Heart left ventricle (tissue), 16 donors: ENCODE measurements around the gene TTYH3. TPM values are rescaled to one million over a fixed set of nuclear protein-coding genes. Genes with fewer than 3 reads are reported as not detected.
"Not testable (repeated sequence)": the region's sequence is repeated elsewhere in the genome, so short reads cannot be mapped to it uniquely, and the experiment has no call there.

Experiments used
- ATAC-seq, 4 donors: fragments of 200-7000 bp; cut with Tn5 transposase; one replicate each; pipeline ENCODE4 v1.9.1; 2020 to 2022; ENCODE audit warnings: moderate library complexity in 4 of 4, mild to moderate bottlenecking in 3 of 4, moderate number of reproducible peaks in 1 of 4
- DNase-seq, 5 donors: peaks; one replicate each; pipeline ENCODE4 v3.0.0-alpha.2; 2020
- H3K27ac ChIP-seq, 12 donors: fragments of 200-600 bp; sonication (generic) in 4 of 12; one replicate each; pipeline versions ENCODE4 v1.5.0 to v1.8.0; 2016 to 2022; ENCODE audit warnings: mild to moderate bottlenecking in 2 of 12
- H3K27me3 ChIP-seq, 9 donors: fragments of 200-600 bp; sonication (generic) in 2 of 9; one replicate each; pipeline versions ENCODE4 v1.5.1 to v1.8.0; 2016 to 2022; ENCODE audit warnings: mild to moderate bottlenecking in 3 of 9
- H3K36me3 ChIP-seq, 9 donors: fragments of 200-600 bp; sonication (generic) in 2 of 9; one replicate each; pipeline versions ENCODE4 v1.5.0 to v1.8.0; 2018 to 2022; ENCODE audit warnings: mild to moderate bottlenecking in 2 of 9
- H3K4me1 ChIP-seq, 12 donors: fragments of 200-600 bp; sonication (generic) in 4 of 12; one replicate each; pipeline versions ENCODE4 v1.5.0 to v1.8.0; 2016 to 2022; ENCODE audit warnings: mild to moderate bottlenecking in 3 of 12
- H3K4me3 ChIP-seq, 12 donors: fragments of 200-600 bp; sonication (generic) in 4 of 12; one replicate each; pipeline versions ENCODE4 v1.5.0 to v1.8.0; 2017 to 2022; ENCODE audit warnings: mild to moderate bottlenecking in 9 of 12, moderate library complexity in 4 of 12
- H3K9me3 ChIP-seq, 12 donors: fragments of 200-600 bp; sonication (generic) in 4 of 12; one replicate each; pipeline versions ENCODE4 v1.5.0 to v1.8.0; 2016 to 2022; ENCODE audit warnings: mild to moderate bottlenecking in 1 of 12
- CTCF ChIP-seq, 12 donors: fragments of 200-600 bp; sonication (generic) in 4 of 12; IDR thresholded peaks; one replicate each; pipeline versions ENCODE4 v1.5.0 to v1.8.0; 2018 to 2022; ENCODE audit warnings: antibody characterized with exemption in 12 of 12, mild to moderate bottlenecking in 5 of 12
- POLR2A ChIP-seq, 2 donors: fragments of 450-650 bp; IDR thresholded peaks; one replicate each; pipeline ENCODE4 v1.6.1; 2017; ENCODE audit warnings: antibody characterized with exemption in 2 of 2, mild to moderate bottlenecking in 2 of 2, moderate library complexity in 2 of 2
- WGBS, 4 donors: extraction: QIAGEN DNeasy Blood & Tissue Kit in 2 of 4; methylation state at CpG; one replicate each; pipeline versions ENCODE4 v1.1.5 to v1.1.7; 2013 to 2018; 5-methylcytosine and 5-hydroxymethylcytosine counted together
- intact Hi-C, 10 donors: fragments of 100-400 bp; cut with DNase I; formaldehyde crosslinking; loops; one replicate each; pipeline versions ENCODE4 v1.11.1 to v1.14.2; 2022
- polyA plus RNA-seq, 2 donors: library from polyadenylated mRNA; stranded (reverse); fragments of 200-250 nt; gene quantifications; one replicate each; pipeline ENCODE4 v1.2.3, GENCODE V29; 2013
- total RNA-seq, 9 donors: library from RNA; depleted of rRNA in 2 of 9; stranded (reverse); fragments of >200 nt in 2 of 9; fragmentation: NEBNext Ultra II Directional in 3 of 9; extraction: Animal tissue kit (Norgen Biotek cat#: 25700) in 3 of 9; gene quantifications; one replicate each; pipeline versions ENCODE4 v1.1.0 to v1.2.4, GENCODE V29; 2016 to 2023
- donor health status: ischemic (EF 13 %, LVEDD 7.1; RV severe dilation, severe dysfunction).
- donor health status: healthy with polysubstance abuse.
- donor health status: DM: no; HTN: yes; CAD: no.
- donor health status: DM: no; HTN: no; CAD: no.
- donor health status: ischemic (EF 25% LVEDD 6.9; RV normal size, moderate dysfunction).
- donor health status: ischemic (EF 25% LVEDD 5.7; RV mildly dilated, moderate dysfunction).
- donor health status: healthy.
- donor health status: DM: yes; HTN: yes; CAD: no.
- donor health status: ischemic (EF 35%, LVEDD 5.7; RV mildly dilated, moderate dysfunction).
- donor health status: nonischemic (EF 11% LVEDD 7.7; RV severe dilation, severe dysfunction).
- donor health status: DM: yes; HTN: yes; CAD: no.
- donor health status: PGD.
- donor health status: ischemic (EF 29% LVEDD 5.4; RV normal size, mild dysfunction).
- donor health status: nonischemic (EF 23%, LVEDD 6.1; RV moderate dilation, normal function).

TTYH3 gene
- total and polyA plus RNA-seq, 11 donors = 5.7 to 104 (median 12.8) TPM

- Histone ChIP-seq H3K27me3 (peaks cover 0 to 7% (median 0%) of the 10 kb centered on the region in 9 donors), H3K36me3 (no peaks in the 10 kb centered on the region), H3K9me3 (peaks cover 0 to 6% (median 0%) of the 10 kb centered on the region in 12 donors), H3K4me3 (no peak overlapping the region), H3K27ac (no peak overlapping the region), H3K4me1 (peaks cover 0 to 27% (median 9%) of the 10 kb centered on the region in 12 donors)
- WGBS, 4 donors = 61 to 77% (median 70%) methylated on average over 6 of the region's 6 CpGs
- DNase-seq (peak in 1 of 5 donors; percentile 33), ATAC-seq (no peak)
- intact Hi-C loops = loop anchor here in 3 of 10 donors (5.0 to 10.0 kb wide), 2 partner anchors 94 to 101 kb away; no protein-coding TSS in a partner anchor
- TF ChIP-seq POLR2A (IDR thresholded peaks at IDR 0.05) = no peak
- no peak for TF ChIP-seq CTCF (IDR thresholded peaks at IDR 0.05)
These were observed 36.6 kb downstream of the TTYH3 start for GRCh38 chr7:2668401-2668800.

GRCh38 chr7:2670171-2670570 lies 38.4 kb downstream of the TTYH3 start:
- ATAC-seq (no peak), DNase-seq (no peak)
- no peak overlapping the region for H3K4me3 ChIP-seq
- intact Hi-C loops = loop anchor here in 2 of 10 donors (5.0 to 10.0 kb wide), 2 partner anchors 485 to 487 kb away; no protein-coding TSS in a partner anchor
- 80 to 89% (median 85%) methylated on average over 13 of the region's 13 CpGs for WGBS, 4 donors
- H3K27me3 ChIP-seq = peaks cover 0 to 7% (median 0%) of the 10 kb centered on the region in 9 donors
- peaks cover 0 to 7% (median under 1%) of the 10 kb centered on the region in 12 donors for H3K9me3 ChIP-seq
- peaks cover 0 to 14% (median 1%) of the 10 kb centered on the region in 12 donors for H3K4me1 ChIP-seq
- H3K27ac ChIP-seq = no peak overlapping the region
- TF ChIP-seq POLR2A (IDR thresholded peaks at IDR 0.05) (no peak), CTCF (IDR thresholded peaks at IDR 0.05) (no peak)
- no peaks in the 10 kb centered on the region for H3K36me3 ChIP-seq

- Histone ChIP-seq H3K27me3 (peaks cover 0 to 7% (median 0%) of the 10 kb centered on the region in 9 donors), H3K4me1 (peaks cover 0 to 7% (median 1%) of the 10 kb centered on the region in 12 donors), H3K9me3 (peaks cover 0 to 10% (median 2%) of the 10 kb centered on the region in 12 donors), H3K4me3 (no peak overlapping the region), H3K36me3 (no peaks in the 10 kb centered on the region), H3K27ac (no peak overlapping the region)
- TF ChIP-seq CTCF (IDR thresholded peaks at IDR 0.05) = peak; percentile 73 to 90 (median 82)
- no peak for TF ChIP-seq POLR2A (IDR thresholded peaks at IDR 0.05)
- peak; percentile 55 to 85 (median 75) for ATAC-seq
- DNase-seq = peak; percentile 65 to 87 (median 74)
- intact Hi-C loops = loop anchor here in 2 of 10 donors (5.0 to 10.0 kb wide), 2 partner anchors 484 to 486 kb away; no protein-coding TSS in a partner anchor
- 15 to 27% (median 24%) methylated on average over 19 to 25 of the region's 25 CpGs for WGBS, 4 donors
These were observed 39.1 kb downstream of the TTYH3 start for GRCh38 chr7:2670720-2671391.

GRCh38 chr7:2673214-2673613 lies 41.4 kb downstream of the TTYH3 start:
- H3K4me3 ChIP-seq, H3K27me3 ChIP-seq, H3K9me3 ChIP-seq, H3K4me1 ChIP-seq, DNase-seq, H3K36me3 ChIP-seq, ATAC-seq, H3K27ac ChIP-seq: not testable (repeated sequence)
- WGBS, 4 donors = 64 to 85% (median 77%) methylated on average over 6 of the region's 6 CpGs
- intact Hi-C loops = loop anchor here in 2 of 10 donors (5.0 to 10.0 kb wide), 2 partner anchors 482 to 484 kb away; no protein-coding TSS in a partner anchor
